ENCODE results near the gene C2CD2L.

DNA sequence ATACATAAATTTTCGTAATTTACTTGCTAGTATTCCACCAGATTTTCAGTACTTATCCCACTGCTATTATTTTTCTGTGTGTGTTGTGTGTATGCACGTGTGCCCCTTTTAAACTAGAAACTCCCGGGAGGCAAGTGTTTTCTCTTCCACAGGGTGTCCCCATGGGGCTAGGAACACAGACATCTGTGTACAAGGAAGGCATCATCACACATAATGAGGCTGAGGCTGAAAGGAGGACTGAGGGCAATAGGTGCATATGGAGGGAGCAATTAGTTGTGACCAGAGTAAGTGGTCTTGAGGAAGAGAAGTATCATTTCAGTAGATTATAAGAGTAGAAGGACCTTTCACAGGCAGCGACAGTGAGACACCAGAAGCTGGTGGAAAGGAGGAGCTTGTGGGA lies 3.4 kb upstream of the C2CD2L start:
- TF ChIP-seq, protein P1, sequence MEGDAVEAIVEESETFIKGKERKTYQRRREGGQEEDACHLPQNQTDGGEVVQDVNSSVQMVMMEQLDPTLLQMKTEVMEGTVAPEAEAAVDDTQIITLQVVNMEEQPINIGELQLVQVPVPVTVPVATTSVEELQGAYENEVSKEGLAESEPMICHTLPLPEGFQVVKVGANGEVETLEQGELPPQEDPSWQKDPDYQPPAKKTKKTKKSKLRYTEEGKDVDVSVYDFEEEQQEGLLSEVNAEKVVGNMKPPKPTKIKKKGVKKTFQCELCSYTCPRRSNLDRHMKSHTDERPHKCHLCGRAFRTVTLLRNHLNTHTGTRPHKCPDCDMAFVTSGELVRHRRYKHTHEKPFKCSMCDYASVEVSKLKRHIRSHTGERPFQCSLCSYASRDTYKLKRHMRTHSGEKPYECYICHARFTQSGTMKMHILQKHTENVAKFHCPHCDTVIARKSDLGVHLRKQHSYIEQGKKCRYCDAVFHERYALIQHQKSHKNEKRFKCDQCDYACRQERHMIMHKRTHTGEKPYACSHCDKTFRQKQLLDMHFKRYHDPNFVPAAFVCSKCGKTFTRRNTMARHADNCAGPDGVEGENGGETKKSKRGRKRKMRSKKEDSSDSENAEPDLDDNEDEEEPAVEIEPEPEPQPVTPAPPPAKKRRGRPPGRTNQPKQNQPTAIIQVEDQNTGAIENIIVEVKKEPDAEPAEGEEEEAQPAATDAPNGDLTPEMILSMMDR (IDR thresholded peaks at IDR 0.05) = no peak
- TF ChIP-seq POLR2A (IDR thresholded peaks at IDR 0.05) = no peak
